Neural cell (in vitro differentiated cells): ENCODE results near the gene ENAM. TPM values are rescaled to one million over a fixed set of nuclear protein-coding genes. Genes with fewer than 3 reads are reported as not detected.

Experiments used
- H2AFZ ChIP-seq: fragments of 200-600, 300-800 bp; sonication (generic), shearing (Covaris generic); 2 replicates; pipeline ENCODE4 v1.6.0; 2014; ENCODE audit warnings: low read depth, mild to moderate bottlenecking, antibody characterized with exemption, low read length, moderate library complexity
- H3F3A ChIP-seq: fragments of 200-600 bp; shearing (Covaris generic); 2 replicates; pipeline ENCODE4 v1.6.1; 2016; ENCODE audit warnings: mild to moderate bottlenecking, moderate library complexity, mixed read lengths, antibody characterized with exemption, low read length; ENCODE audit not compliant: insufficient read depth, poor library complexity, severe bottlenecking
- H3K27ac ChIP-seq: fragments of 200-600, 300-800 bp; sonication (generic), shearing (Covaris generic); 2 replicates; pipeline ENCODE4 v1.5.1; 2014; ENCODE audit warnings: mild to moderate bottlenecking, low read length, moderate library complexity
- H3K27me3 ChIP-seq: fragments of 300-800, 200-600 bp; sonication (generic), shearing (Covaris generic); 2 replicates; pipeline ENCODE4 v1.6.0; 2014; ENCODE audit warnings: mild to moderate bottlenecking, low read depth, low read length, moderate library complexity; ENCODE audit not compliant: insufficient read depth
- H3K36me3 ChIP-seq: fragments of 300-800, 200-600 bp; sonication (generic), shearing (Covaris generic); 2 replicates; pipeline ENCODE4 v1.5.1; 2014; ENCODE audit warnings: mild to moderate bottlenecking, antibody characterized with exemption, low read length, moderate library complexity; ENCODE audit not compliant: insufficient read depth
- H3K4me2 ChIP-seq: fragments of 300-800, 200-600 bp; sonication (generic), shearing (Covaris generic); 2 replicates; pipeline ENCODE4 v1.6.0; 2014; ENCODE audit warnings: mild to moderate bottlenecking, low read length
- H3K4me3 ChIP-seq: fragments of 300-800, 200-600 bp; sonication (generic), shearing (Covaris generic); 2 replicates; pipeline ENCODE4 v1.5.1; 2014; ENCODE audit warnings: mild to moderate bottlenecking, low read length, moderate library complexity
- H3K79me2 ChIP-seq: fragments of 200-600 bp; shearing (Covaris generic); replicated peaks from 2 replicates; pipeline ENCODE4 v1.6.0; 2014; ENCODE audit warnings: mild to moderate bottlenecking, low read length, moderate library complexity; ENCODE audit not compliant: insufficient read depth
- H3K9ac ChIP-seq: fragments of 300-800, 200-600 bp; sonication (generic), shearing (Covaris generic); 2 replicates; pipeline ENCODE4 v1.6.1; 2016; ENCODE audit warnings: mild to moderate bottlenecking, low read length, mixed read lengths
- H3K9me2 ChIP-seq: fragments of 200-600 bp; shearing (Covaris generic); 2 replicates; pipeline ENCODE4 v1.6.1; 2016; ENCODE audit warnings: mild to moderate bottlenecking, low read length, mixed read lengths; ENCODE audit not compliant: insufficient read depth
- H3K9me3 ChIP-seq: fragments of 200-600, 300-800 bp; sonication (generic), shearing (Covaris generic); 2 replicates; pipeline ENCODE4 v1.6.1; 2016; ENCODE audit warnings: mild to moderate bottlenecking, mixed run types, low read length, moderate library complexity, mixed read lengths
- H4K20me1 ChIP-seq: fragments of 200-600 bp; shearing (Covaris generic); 2 replicates; pipeline ENCODE4 v1.6.1; 2016; ENCODE audit warnings: mild to moderate bottlenecking, mixed run types; ENCODE audit not compliant: insufficient read depth
- EP300 ChIP-seq: fragments of 450-650 bp; conservative IDR thresholded peaks from 2 replicates; pipeline ENCODE4 v1.6.1; 2014; ENCODE audit warnings: antibody characterized with exemption, mild to moderate bottlenecking, moderate library complexity; ENCODE audit not compliant: poor library complexity, severe bottlenecking
- EZH2 ChIP-seq: fragments of 200-600, 300-800 bp; shearing (Covaris generic), sonication (generic); IDR thresholded peaks from 2 replicates; pipeline ENCODE4 v1.6.1; 2014; ENCODE audit warnings: antibody characterized with exemption, low read length, borderline replicate concordance, mild to moderate bottlenecking; ENCODE audit not compliant: insufficient read depth, poor library complexity, severe bottlenecking
- MXI1 ChIP-seq: fragments of 450-650 bp; conservative IDR thresholded peaks from 2 replicates; pipeline ENCODE4 v1.6.1; 2014; ENCODE audit warnings: antibody characterized with exemption, mild to moderate bottlenecking; ENCODE audit not compliant: poor library complexity, severe bottlenecking
- POLR2AphosphoS5 ChIP-seq: IDR thresholded peaks from 2 replicates; pipeline ENCODE4 v1.6.1; 2012
- RAD21 ChIP-seq: fragments of 450-650 bp; conservative IDR thresholded peaks from 2 replicates; pipeline ENCODE4 v1.6.1; 2014; ENCODE audit warnings: antibody characterized with exemption, mild to moderate bottlenecking, moderate library complexity
- REST ChIP-seq: IDR thresholded peaks from 2 replicates; pipeline ENCODE4 v1.6.1; 2012; ENCODE audit warnings: borderline replicate concordance
- TAF1 ChIP-seq: IDR thresholded peaks from 2 replicates; pipeline ENCODE4 v1.6.1; 2012; ENCODE audit warnings: low read depth
- polyA plus RNA-seq: library from polyadenylated mRNA; depleted of rRNA; stranded (reverse); fragments of >200 nt; gene quantifications from 2 replicates; pipeline ENCODE4 v1.2.3, GENCODE V29; 2014
- TF ChIP-seq, protein P1 (sequence below): fragments of 450-650 bp; IDR thresholded peaks from 2 replicates; pipeline ENCODE4 v1.5.1; 2014; ENCODE audit warnings: antibody characterized with exemption, mild to moderate bottlenecking, moderate library complexity; ENCODE audit not compliant: poor library complexity, severe bottlenecking

The ENAM gene
- polyA plus RNA-seq, 1 donor from 2014 or later, result not detected

- H3K4me3 ChIP-seq, result no peak overlapping the region
- H2AFZ ChIP-seq, result no peak overlapping the region
- no peak for TF ChIP-seq RAD21
- no peak for TF ChIP-seq TAF1
- TF ChIP-seq, protein P1, sequence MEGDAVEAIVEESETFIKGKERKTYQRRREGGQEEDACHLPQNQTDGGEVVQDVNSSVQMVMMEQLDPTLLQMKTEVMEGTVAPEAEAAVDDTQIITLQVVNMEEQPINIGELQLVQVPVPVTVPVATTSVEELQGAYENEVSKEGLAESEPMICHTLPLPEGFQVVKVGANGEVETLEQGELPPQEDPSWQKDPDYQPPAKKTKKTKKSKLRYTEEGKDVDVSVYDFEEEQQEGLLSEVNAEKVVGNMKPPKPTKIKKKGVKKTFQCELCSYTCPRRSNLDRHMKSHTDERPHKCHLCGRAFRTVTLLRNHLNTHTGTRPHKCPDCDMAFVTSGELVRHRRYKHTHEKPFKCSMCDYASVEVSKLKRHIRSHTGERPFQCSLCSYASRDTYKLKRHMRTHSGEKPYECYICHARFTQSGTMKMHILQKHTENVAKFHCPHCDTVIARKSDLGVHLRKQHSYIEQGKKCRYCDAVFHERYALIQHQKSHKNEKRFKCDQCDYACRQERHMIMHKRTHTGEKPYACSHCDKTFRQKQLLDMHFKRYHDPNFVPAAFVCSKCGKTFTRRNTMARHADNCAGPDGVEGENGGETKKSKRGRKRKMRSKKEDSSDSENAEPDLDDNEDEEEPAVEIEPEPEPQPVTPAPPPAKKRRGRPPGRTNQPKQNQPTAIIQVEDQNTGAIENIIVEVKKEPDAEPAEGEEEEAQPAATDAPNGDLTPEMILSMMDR, result no peak
- TF ChIP-seq EP300, result no peak
- no peak for TF ChIP-seq EZH2
- TF ChIP-seq REST, result no peak
- H3K9me2 ChIP-seq, result no peaks in the 10 kb centered on the region
- H3K9me3 ChIP-seq, result no peaks in the 10 kb centered on the region
- H3F3A ChIP-seq, result no peaks in the 10 kb centered on the region
- no peak overlapping the region for H3K27ac ChIP-seq
- H3K27me3 ChIP-seq, result no peaks in the 10 kb centered on the region
- no peak overlapping the region for H3K9ac ChIP-seq
- no peaks in the 10 kb centered on the region for H3K36me3 ChIP-seq
- no peak overlapping the region for H3K4me2 ChIP-seq
- no peaks in the 10 kb centered on the region for H4K20me1 ChIP-seq
- H3K79me2 ChIP-seq, result no peaks in the 10 kb centered on the region
Observed at GRCh38 chr4:70670332-70671014, 41.9 kb downstream of the ENAM start.

- H3K36me3 ChIP-seq, result no peaks in the 10 kb centered on the region
- H3K4me2 ChIP-seq, result no peak overlapping the region
- no peaks in the 10 kb centered on the region for H3K79me2 ChIP-seq
- H3K27me3 ChIP-seq, result no peaks in the 10 kb centered on the region
- H3K9me3 ChIP-seq, result no peaks in the 10 kb centered on the region
- TF ChIP-seq EZH2 (no peak), POLR2AphosphoS5 (no peak), RAD21 (no peak), MXI1 (no peak), TAF1 (no peak), EP300 (no peak)
- TF ChIP-seq, protein P1, result no peak
- H3K4me3 ChIP-seq, result no peak overlapping the region
- H3F3A ChIP-seq, result no peaks in the 10 kb centered on the region
- H3K9me2 ChIP-seq, result no peaks in the 10 kb centered on the region
- H2AFZ ChIP-seq, result no peak overlapping the region
- H4K20me1 ChIP-seq, result no peaks in the 10 kb centered on the region
- H3K27ac ChIP-seq, result no peak overlapping the region
- no peak overlapping the region for H3K9ac ChIP-seq
Observed at GRCh38 chr4:70671091-70671490, 42.5 kb downstream of the ENAM start.
